ENCODE results near the gene IFT25.

DNA sequence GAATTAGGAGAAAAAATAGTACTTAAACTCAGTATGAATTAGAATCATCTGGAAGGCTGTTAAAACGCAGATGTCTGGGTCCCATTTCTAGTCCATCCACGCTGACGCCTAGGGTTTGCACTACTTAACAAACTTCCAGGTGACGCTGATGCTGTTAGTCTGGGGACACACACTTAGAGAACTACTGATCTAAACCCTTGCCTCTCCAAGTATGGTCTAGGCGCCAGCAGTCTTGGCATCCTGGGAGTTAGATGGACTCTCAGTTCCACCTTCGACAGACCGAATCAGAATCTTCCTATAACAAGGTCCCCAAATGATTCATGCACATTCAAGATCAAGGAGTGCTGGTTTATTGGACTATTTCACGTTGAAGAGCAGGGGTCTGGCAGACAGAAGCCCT lies 40.0 kb downstream of the IFT25 start:
- TF ChIP-seq, protein P1, sequence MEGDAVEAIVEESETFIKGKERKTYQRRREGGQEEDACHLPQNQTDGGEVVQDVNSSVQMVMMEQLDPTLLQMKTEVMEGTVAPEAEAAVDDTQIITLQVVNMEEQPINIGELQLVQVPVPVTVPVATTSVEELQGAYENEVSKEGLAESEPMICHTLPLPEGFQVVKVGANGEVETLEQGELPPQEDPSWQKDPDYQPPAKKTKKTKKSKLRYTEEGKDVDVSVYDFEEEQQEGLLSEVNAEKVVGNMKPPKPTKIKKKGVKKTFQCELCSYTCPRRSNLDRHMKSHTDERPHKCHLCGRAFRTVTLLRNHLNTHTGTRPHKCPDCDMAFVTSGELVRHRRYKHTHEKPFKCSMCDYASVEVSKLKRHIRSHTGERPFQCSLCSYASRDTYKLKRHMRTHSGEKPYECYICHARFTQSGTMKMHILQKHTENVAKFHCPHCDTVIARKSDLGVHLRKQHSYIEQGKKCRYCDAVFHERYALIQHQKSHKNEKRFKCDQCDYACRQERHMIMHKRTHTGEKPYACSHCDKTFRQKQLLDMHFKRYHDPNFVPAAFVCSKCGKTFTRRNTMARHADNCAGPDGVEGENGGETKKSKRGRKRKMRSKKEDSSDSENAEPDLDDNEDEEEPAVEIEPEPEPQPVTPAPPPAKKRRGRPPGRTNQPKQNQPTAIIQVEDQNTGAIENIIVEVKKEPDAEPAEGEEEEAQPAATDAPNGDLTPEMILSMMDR (IDR thresholded peaks at IDR 0.05), result no peak
- TF ChIP-seq POLR2A (IDR thresholded peaks at IDR 0.05), result no peak

All from tibial nerve (tissue), 3 donors.